AG09319 (cell line): ENCODE data around the gene MYO18A.

ENCODE experiments used
- DNase-seq: peaks from one replicate; pipeline ENCODE4 v3.0.0-alpha.2; 2010; ENCODE audit warnings: low read depth; ENCODE audit errors: extremely low read depth
- TF ChIP-seq, protein P1 (sequence below): IDR thresholded peaks from 2 replicates; pipeline ENCODE4 v1.5.1; 2011; ENCODE audit warnings: low read depth, mild to moderate bottlenecking, inconsistent platforms, low read length, moderate library complexity

The MYO18A gene

DNA sequence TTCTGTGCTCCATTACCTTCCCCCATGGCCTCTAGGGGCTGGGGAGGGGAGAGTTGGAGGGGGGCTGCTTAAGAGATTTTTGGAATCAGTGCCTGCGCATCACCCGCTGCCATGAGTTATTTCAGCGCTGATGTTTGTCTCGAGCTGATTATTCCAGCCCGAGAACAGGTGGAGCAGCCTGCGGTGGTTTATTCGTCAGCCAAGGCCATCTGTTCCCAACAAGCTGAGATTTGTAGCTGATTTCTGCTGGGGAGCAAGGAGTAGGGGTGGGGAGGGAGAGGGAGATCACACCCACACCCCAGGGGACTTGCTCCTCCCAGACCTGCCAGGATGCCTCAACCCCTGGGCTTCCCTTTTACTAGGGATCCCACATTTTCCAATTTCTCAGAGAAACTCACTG, 114.2 kb downstream of the MYO18A start:
- DNase-seq: no peak
- TF ChIP-seq, protein P1, sequence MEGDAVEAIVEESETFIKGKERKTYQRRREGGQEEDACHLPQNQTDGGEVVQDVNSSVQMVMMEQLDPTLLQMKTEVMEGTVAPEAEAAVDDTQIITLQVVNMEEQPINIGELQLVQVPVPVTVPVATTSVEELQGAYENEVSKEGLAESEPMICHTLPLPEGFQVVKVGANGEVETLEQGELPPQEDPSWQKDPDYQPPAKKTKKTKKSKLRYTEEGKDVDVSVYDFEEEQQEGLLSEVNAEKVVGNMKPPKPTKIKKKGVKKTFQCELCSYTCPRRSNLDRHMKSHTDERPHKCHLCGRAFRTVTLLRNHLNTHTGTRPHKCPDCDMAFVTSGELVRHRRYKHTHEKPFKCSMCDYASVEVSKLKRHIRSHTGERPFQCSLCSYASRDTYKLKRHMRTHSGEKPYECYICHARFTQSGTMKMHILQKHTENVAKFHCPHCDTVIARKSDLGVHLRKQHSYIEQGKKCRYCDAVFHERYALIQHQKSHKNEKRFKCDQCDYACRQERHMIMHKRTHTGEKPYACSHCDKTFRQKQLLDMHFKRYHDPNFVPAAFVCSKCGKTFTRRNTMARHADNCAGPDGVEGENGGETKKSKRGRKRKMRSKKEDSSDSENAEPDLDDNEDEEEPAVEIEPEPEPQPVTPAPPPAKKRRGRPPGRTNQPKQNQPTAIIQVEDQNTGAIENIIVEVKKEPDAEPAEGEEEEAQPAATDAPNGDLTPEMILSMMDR: no peak

DNA sequence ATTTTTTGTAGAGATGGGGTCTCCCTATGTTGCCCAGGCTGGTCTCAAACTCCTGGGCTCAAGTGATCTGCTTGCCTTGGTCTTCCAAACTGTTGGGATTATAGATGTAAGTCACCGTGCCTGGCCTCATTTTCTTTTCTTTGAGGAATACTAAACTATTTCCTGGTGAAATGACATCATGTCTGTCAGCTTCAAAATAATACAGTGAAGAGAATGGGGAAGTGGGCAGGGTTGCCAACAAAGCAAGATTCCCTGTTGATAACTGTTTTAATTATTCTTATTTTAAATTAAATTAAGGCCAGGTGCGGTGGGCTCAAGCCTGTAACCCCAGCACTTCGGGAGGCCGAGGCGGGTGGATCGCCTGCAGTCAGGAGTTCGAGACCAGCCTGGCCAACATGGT, 116.2 kb downstream of the MYO18A start:
- TF ChIP-seq, protein P1: no peak
- no peak for DNase-seq

DNA sequence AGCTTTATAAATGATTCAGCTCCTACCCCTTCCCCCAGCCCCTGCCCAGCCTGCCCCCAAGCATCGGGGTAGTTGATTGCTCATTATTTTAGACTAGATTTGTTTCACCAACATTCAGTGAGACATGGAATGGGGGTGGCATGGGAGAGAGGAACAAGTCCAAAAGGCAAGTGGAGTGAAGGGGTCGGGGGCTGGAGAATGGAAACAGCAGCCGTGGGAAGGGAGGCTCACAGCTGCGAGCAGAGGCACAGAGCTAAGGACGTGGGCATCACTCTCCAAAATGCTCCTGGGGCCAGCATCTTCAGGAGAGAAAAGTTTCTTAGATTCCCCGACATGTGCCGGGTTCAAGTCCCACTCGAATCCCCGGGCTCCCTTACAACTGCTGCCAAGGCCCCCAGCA, 118.0 kb downstream of the MYO18A start:
- TF ChIP-seq, protein P1: no peak

DNA sequence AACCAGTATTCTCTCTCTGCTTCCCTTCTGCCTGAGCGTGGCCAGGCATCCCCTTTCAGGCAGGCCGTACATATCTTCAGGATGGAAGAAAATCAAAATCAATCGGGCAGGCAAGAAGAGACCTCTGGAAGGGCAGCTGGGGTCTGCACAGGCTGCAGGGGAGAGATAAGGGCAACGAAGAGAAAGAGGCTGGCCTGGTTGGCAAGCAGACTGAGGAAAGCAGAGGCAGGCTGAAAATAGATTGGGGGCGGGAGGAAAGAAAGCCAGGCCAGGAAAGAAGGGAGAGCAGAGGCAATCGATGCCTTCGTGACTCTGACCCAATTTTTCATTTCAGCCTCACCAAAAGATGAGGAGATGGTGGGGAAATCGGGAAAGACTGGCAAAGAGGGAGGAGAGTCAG, 119.2 kb downstream of the MYO18A start:
- DNase-seq: no peak
- TF ChIP-seq, protein P1: no peak

More for the DNA sequence above, 118.0 kb downstream of the MYO18A start:
- no peak for DNase-seq

DNA sequence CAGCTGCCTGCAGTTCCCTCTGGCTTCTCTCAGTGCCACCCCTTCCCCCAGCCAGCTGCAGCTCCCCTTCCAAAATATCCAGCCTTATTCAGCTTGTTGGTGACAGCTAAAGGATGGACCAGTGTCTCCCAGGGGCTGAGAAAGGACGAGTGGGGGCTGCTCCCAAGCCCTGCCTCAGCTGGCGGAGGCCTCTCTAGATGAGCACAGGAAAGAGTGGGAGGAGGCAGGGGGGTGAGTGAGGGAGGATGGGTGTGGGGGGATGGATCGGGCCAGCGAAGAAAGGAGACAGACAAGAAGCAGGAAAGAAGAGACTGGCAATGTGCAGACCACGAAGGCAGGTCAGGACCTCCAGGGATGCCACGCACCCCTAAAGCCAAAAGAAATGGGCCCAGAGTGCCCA, 119.7 kb downstream of the MYO18A start:
- TF ChIP-seq, protein P1: no peak
- no peak for DNase-seq

DNA sequence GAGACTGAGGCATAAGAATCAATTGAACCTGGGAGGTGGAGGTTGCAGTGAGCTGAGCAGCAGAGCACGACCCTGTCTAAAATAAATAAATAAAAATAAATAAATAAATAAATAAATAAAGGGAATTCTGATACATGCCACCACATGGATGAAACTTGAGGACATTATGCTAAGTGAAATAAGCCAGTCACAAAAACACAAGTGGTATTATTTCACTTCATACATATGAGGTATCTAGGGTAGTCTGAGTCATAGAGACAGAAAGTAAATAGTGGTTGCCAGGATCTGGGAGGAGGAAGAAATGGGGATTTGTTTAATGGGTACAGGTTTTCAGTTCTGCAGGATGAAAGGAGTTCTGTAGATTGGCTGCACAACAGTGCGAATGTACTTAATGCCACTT, 120.9 kb downstream of the MYO18A start:
- DNase-seq: no peak
- TF ChIP-seq, protein P1: no peak

DNA sequence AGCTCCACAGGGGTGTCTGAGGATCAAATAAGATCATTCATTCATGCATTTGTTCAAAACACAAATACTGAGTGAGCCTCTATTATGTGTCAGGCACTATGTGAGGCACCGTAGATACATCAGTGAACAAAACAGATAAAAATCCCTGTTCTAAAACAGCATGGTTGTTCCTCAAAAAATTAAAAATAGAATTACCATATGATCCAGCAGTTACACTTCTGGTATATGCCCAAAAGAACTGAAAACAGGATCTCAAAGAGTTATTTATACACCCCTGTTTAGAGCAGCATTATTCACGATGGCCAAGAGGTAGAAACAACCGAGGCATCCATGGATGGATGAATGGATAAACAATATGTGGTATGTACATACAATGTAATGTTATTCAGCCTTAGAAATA, 121.8 kb downstream of the MYO18A start:
- TF ChIP-seq, protein P1: no peak
- no peak for DNase-seq
